Measurements from ENCODE around the gene MYH9.

The MYH9 gene

GRCh38 chr22:36409056-36409455 lies 21.3 kb upstream of the MYH9 start:
- H3K9ac ChIP-seq (ENCODE audit: low read length) = no peak overlapping the region
- peaks cover 41% of the 10 kb centered on the region for H3K4me1 ChIP-seq (ENCODE audit: insufficient read depth, low read length, severe bottlenecking)
- H3K4me3 ChIP-seq (ENCODE audit: low read depth, low read length, poor library complexity, severe bottlenecking) = no peak overlapping the region
- H3K9me2 ChIP-seq (ENCODE audit: low read depth, low read length) = no peaks in the 10 kb centered on the region
- H3K9me3 ChIP-seq (ENCODE audit: low read length) = no peaks in the 10 kb centered on the region
- no peaks in the 10 kb centered on the region for H4K20me1 ChIP-seq (ENCODE audit: insufficient read depth, low read length)
- TF ChIP-seq EZH2 (IDR thresholded peaks at IDR 0.05; ENCODE audit: borderline replicate concordance, low read length) (no peak), CTCF (IDR thresholded peaks at IDR 0.05; ENCODE audit: low read length) (no peak)
- H2AFZ ChIP-seq (ENCODE audit: low read length) = no peak overlapping the region
- no peaks in the 10 kb centered on the region for H3K79me2 ChIP-seq (ENCODE audit: insufficient read depth, low read length)
- no peaks in the 10 kb centered on the region for H3K36me3 ChIP-seq (ENCODE audit: insufficient read depth, low read length)
- H3F3A ChIP-seq (ENCODE audit: insufficient read depth, low read length) = peaks cover 3% of the 10 kb centered on the region; the same call in 1 of the 2 replicates
- peak overlapping the region; percentile 63 for H3K27ac ChIP-seq (ENCODE audit: low read depth, low read length, poor library complexity, severe bottlenecking)
- no peak overlapping the region for H3K4me2 ChIP-seq (ENCODE audit: low read length)
- no peaks in the 10 kb centered on the region for H3K27me3 ChIP-seq (ENCODE audit: insufficient read depth, low read length)

- H3K4me2 ChIP-seq (ENCODE audit: low read length) = no peak overlapping the region
- no peaks in the 10 kb centered on the region for H3K79me2 ChIP-seq (ENCODE audit: insufficient read depth, low read length)
- no peaks in the 10 kb centered on the region for H3K9me2 ChIP-seq (ENCODE audit: low read depth, low read length)
- no peaks in the 10 kb centered on the region for H3K27me3 ChIP-seq (ENCODE audit: insufficient read depth, low read length)
- no peak overlapping the region for H2AFZ ChIP-seq (ENCODE audit: low read length)
- H3K9ac ChIP-seq (ENCODE audit: low read length) = peak overlapping the region; percentile 56; the same call in 1 of the 2 replicates
- peak overlapping the region; percentile 96 for H3K27ac ChIP-seq (ENCODE audit: low read depth, low read length, poor library complexity, severe bottlenecking)
- peaks cover 3% of the 10 kb centered on the region; the same call in 1 of the 2 replicates for H3F3A ChIP-seq (ENCODE audit: insufficient read depth, low read length)
- H3K4me3 ChIP-seq (ENCODE audit: low read depth, low read length, poor library complexity, severe bottlenecking) = no peak overlapping the region
- no peaks in the 10 kb centered on the region for H4K20me1 ChIP-seq (ENCODE audit: insufficient read depth, low read length)
- H3K4me1 ChIP-seq (ENCODE audit: insufficient read depth, low read length, severe bottlenecking) = peaks cover 40% of the 10 kb centered on the region
- no peaks in the 10 kb centered on the region for H3K36me3 ChIP-seq (ENCODE audit: insufficient read depth, low read length)
- no peaks in the 10 kb centered on the region for H3K9me3 ChIP-seq (ENCODE audit: low read length)
- TF ChIP-seq EZH2 (IDR thresholded peaks at IDR 0.05; ENCODE audit: borderline replicate concordance, low read length) = no peak
- TF ChIP-seq CTCF (IDR thresholded peaks at IDR 0.05; ENCODE audit: low read length) = no peak
Observed at GRCh38 chr22:36406721-36407120, 19.0 kb upstream of the MYH9 start.

- H3K27me3 ChIP-seq (ENCODE audit: insufficient read depth, low read length) = no peaks in the 10 kb centered on the region
- peak overlapping the region; percentile 56 for H3K9ac ChIP-seq (ENCODE audit: low read length)
- H2AFZ ChIP-seq (ENCODE audit: low read length) = no peak overlapping the region
Observed at GRCh38 chr22:36405671-36406538, 18.1 kb upstream of the MYH9 start.

More at GRCh38 chr22:36405671-36406538, 18.1 kb upstream of the MYH9 start:
- peak; percentile 52; the same call in 1 of the 2 replicates for TF ChIP-seq CTCF (IDR thresholded peaks at IDR 0.05; ENCODE audit: low read length)
- TF ChIP-seq EZH2 (IDR thresholded peaks at IDR 0.05; ENCODE audit: borderline replicate concordance, low read length) = no peak
- no peaks in the 10 kb centered on the region for H3K36me3 ChIP-seq (ENCODE audit: insufficient read depth, low read length)
- H4K20me1 ChIP-seq (ENCODE audit: insufficient read depth, low read length) = no peaks in the 10 kb centered on the region
- H3K9me3 ChIP-seq (ENCODE audit: low read length) = no peaks in the 10 kb centered on the region
- H3F3A ChIP-seq (ENCODE audit: insufficient read depth, low read length) = peaks cover 3% of the 10 kb centered on the region; the same call in 1 of the 2 replicates
- H3K4me2 ChIP-seq (ENCODE audit: low read length) = peak overlapping the region; percentile 31
- no peaks in the 10 kb centered on the region for H3K79me2 ChIP-seq (ENCODE audit: insufficient read depth, low read length)
- H3K4me3 ChIP-seq (ENCODE audit: low read depth, low read length, poor library complexity, severe bottlenecking) = no peak overlapping the region
- H3K27ac ChIP-seq (ENCODE audit: low read depth, low read length, poor library complexity, severe bottlenecking) = peak overlapping the region; percentile 96
- H3K9me2 ChIP-seq (ENCODE audit: low read depth, low read length) = no peaks in the 10 kb centered on the region
- peaks cover 35% of the 10 kb centered on the region for H3K4me1 ChIP-seq (ENCODE audit: insufficient read depth, low read length, severe bottlenecking)

All from OCI-LY1 (cell line).